ENCODE data around the gene ASPHD1. TPM values are rescaled to one million over a fixed set of nuclear protein-coding genes. Genes with fewer than 3 reads are reported as not detected.
A peak's percentile ranks its signal among the peaks of the same experiment; 100 is the strongest.

ASPHD1 gene
- total and polyA plus RNA-seq, 2 of the 8 experiments (the other 6 are each of a cell fraction or from before 2014, with no cell fraction given): 14.5 to 18.6 TPM

DNA sequence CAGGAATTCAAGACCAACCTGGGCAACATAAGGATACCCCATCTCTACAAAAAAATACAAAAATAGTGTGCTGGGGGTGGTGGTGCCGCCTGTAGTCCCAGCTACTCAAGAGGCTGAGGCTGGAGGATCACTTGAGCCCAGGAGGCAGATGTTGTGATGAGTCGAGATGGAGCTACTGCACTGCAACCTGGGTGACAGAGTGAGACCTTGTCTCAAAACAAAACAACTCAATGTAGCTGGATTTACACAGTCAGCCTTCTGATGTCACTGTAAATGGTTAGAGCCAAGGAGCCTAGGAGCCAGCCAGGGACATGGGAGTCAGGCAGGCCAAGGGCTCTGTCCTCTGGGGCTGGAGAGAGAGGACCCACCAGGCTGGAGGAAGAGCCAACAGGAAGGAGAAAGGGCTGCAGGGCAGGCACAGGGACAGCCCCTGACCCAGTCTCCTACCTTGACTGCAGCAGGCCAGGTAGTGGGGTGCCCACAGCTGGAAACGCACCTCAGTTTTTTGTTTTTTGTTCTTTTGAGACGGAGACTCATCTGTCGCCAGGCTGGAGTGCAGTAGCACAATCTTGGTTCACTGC, 45.7 kb upstream of the ASPHD1 start:
- Histone ChIP-seq H3K4me1 (replicated peaks in 1 of 4; ENCODE audit: control insufficient read depth in 3 of 4, insufficient read depth in 4 of 4, low read length in 3 of 4) (no peaks in the 10 kb centered on the region), H4K5ac (ENCODE audit: insufficient read length, low read depth, low read length) (no peak overlapping the region), H3K36me3 (ENCODE audit: control insufficient read depth in 2 of 4, insufficient read depth in 4 of 4, low read length in 3 of 4) (peaks cover 0 to 8% (median 2%) of the 10 kb centered on the region in 4 experiments; a peak in 3 of 8 replicates), H2BK120ac (replicated peaks; ENCODE audit: low read depth, low read length) (no peak overlapping the region), H3K23me2 (ENCODE audit: low read depth, low read length) (no peaks in the 10 kb centered on the region), H2AK5ac (ENCODE audit: low read depth, low read length) (0 out of 2 replicates have a peak overlapping the region, but pooled peaks have one; percentile 24), H4K20me1 (replicated peaks in 1 of 2; ENCODE audit: control insufficient read depth in 1 of 2, insufficient read depth in 2 of 2, low read length in 2 of 2) (no peaks in the 10 kb centered on the region), H3K4me2 (ENCODE audit: insufficient read depth in 1 of 2, low read depth in 2 of 2, low read length in 2 of 2) (no peak overlapping the region), H4K91ac (replicated peaks; ENCODE audit: insufficient read length, low read length) (no peak overlapping the region), H2BK12ac (ENCODE audit: low read depth, low read length) (no peak overlapping the region), H2AFZ (ENCODE audit: low read length) (no peak overlapping the region), H3K9me3 (ENCODE audit: insufficient read depth in 2 of 2, low read depth in 1 of 2, low read length in 1 of 2) (no peaks in the 10 kb centered on the region), H3K79me2 (ENCODE audit: control insufficient read depth in 1 of 2, insufficient read depth in 2 of 2, low read length in 2 of 2) (no peaks in the 10 kb centered on the region), H2BK20ac (ENCODE audit: low read length) (no peak overlapping the region), H3K27me3 (replicated peaks in 1 of 4; ENCODE audit: control insufficient read depth in 3 of 4, extremely low read depth in 1 of 4, insufficient read depth in 3 of 4, low read length in 3 of 4) (no peaks in the 10 kb centered on the region), H4K8ac (ENCODE audit: extremely low read depth, insufficient read depth, low read length) (no peak overlapping the region), H3K4ac (replicated peaks; ENCODE audit: insufficient read length, low read depth, low read length) (no peak overlapping the region), H3K79me1 (ENCODE audit: low read depth, low read length) (no peaks in the 10 kb centered on the region), H3K23ac (ENCODE audit: insufficient read length) (no peak overlapping the region), H3K27ac (ENCODE audit: low read depth, low read length) (no peak overlapping the region), H3K14ac (ENCODE audit: insufficient read length) (no peak overlapping the region), H3K9ac (replicated peaks in 1 of 4; ENCODE audit: extremely low read depth in 1 of 4, low read depth in 3 of 4, low read length in 3 of 4) (no peak overlapping the region), H3K18ac (ENCODE audit: extremely low read depth, low read length) (no peak overlapping the region), H3K56ac (replicated peaks; ENCODE audit: insufficient read length, low read depth, low read length) (no peak overlapping the region), H3K4me3 (ENCODE audit: extremely low read depth in 1 of 4, insufficient read depth in 2 of 4, low read depth in 3 of 4, low read length in 4 of 4) (no peak overlapping the region), H2BK5ac (ENCODE audit: low read depth, low read length) (no peak overlapping the region), H2BK15ac (ENCODE audit: low read length) (0 out of 2 replicates have a peak overlapping the region, but pooled peaks have one; percentile 61)
- POLR2A ChIA-PET (ENCODE audit: partially characterized antibody): interaction anchor here (0.9 to 2.5 kb wide), 4 partner anchors 9 to 47 kb away, joined by 3 to 9 read pairs (median 6); partner anchors contain the start of gene CDIPT
- DNase-seq (ENCODE audit: low read depth in 1 of 2, low spot score in 2 of 2): no peak
- WGBS, 2 experiments (ENCODE audit: extremely low coverage in 1 of 2, insufficient coverage in 1 of 2, insufficient read length in 1 of 2, insufficient replicate concordance in 2 of 2, low coverage in 1 of 2, low lambda C conversion rate in 2 of 2, missing lambda C conversion rate in 1 of 2): 96% methylated on average over 5 of the region's 5 CpGs; no CpG with 5 or more reads in 1 of the 2 experiments
- no peak for FAIRE-seq
- CTCF ChIA-PET (ENCODE audit: partially characterized antibody): interaction anchor here (0.6 to 15.0 kb wide), 6 partner anchors 12 to 178 kb away, joined by 3 to 212 read pairs (median 6); partner anchors contain the start of genes MVP, PAGR1 and TLCD3B
- no peak for TF ChIP-seq RAD21 (IDR thresholded peaks at IDR 0.05 in 1 of 2, conservative IDR thresholded peaks at IDR 0.05 in 1 of 2; ENCODE audit: low read depth in 2 of 2, low read length in 2 of 2)
- TF ChIP-seq NRF1 (IDR thresholded peaks at IDR 0.05; ENCODE audit: low read depth, low read length): no peak
- TF ChIP-seq SRF (IDR thresholded peaks at IDR 0.05; ENCODE audit: low read depth, low read length): no peak
- TF ChIP-seq, protein P1, sequence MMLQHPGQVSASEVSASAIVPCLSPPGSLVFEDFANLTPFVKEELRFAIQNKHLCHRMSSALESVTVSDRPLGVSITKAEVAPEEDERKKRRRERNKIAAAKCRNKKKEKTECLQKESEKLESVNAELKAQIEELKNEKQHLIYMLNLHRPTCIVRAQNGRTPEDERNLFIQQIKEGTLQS (IDR thresholded peaks at IDR 0.05; ENCODE audit: insufficient read depth, low read depth, low read length): no peak
- no peak for TF ChIP-seq NANOG (IDR thresholded peaks at IDR 0.05; ENCODE audit: insufficient read depth, low read depth, low read length, poor library complexity, severe bottlenecking)
- TF ChIP-seq, protein P2, sequence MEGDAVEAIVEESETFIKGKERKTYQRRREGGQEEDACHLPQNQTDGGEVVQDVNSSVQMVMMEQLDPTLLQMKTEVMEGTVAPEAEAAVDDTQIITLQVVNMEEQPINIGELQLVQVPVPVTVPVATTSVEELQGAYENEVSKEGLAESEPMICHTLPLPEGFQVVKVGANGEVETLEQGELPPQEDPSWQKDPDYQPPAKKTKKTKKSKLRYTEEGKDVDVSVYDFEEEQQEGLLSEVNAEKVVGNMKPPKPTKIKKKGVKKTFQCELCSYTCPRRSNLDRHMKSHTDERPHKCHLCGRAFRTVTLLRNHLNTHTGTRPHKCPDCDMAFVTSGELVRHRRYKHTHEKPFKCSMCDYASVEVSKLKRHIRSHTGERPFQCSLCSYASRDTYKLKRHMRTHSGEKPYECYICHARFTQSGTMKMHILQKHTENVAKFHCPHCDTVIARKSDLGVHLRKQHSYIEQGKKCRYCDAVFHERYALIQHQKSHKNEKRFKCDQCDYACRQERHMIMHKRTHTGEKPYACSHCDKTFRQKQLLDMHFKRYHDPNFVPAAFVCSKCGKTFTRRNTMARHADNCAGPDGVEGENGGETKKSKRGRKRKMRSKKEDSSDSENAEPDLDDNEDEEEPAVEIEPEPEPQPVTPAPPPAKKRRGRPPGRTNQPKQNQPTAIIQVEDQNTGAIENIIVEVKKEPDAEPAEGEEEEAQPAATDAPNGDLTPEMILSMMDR (IDR thresholded peaks at IDR 0.05; ENCODE audit: control extremely low read depth in 1 of 3, insufficient read depth in 1 of 3, low read depth in 1 of 3, low read length in 3 of 3): no peak
- no peak for TF ChIP-seq CHD2 (IDR thresholded peaks at IDR 0.05; ENCODE audit: low read length)
- TF ChIP-seq TAF7 (optimal IDR thresholded peaks at IDR 0.05; ENCODE audit: borderline replicate concordance, low read depth, low read length): no peak
- no peak for TF ChIP-seq PHF8 (conservative IDR thresholded peaks at IDR 0.05; ENCODE audit: low read depth, low read length)

Data from H1 (cell line).